Smooth muscle cell of the brain vasculature (primary cell): ENCODE measurements around the gene ADO.
"Not testable (repeated sequence)": the region's sequence is repeated elsewhere in the genome, so short reads cannot be mapped to it uniquely, and the experiment has no call there.

ENCODE experiments used
- DNase-seq: peaks from one replicate; pipeline ENCODE4 v3.0.0-alpha.2; 2012; ENCODE audit warnings: low read depth, low spot score

Gene ADO

DNA sequence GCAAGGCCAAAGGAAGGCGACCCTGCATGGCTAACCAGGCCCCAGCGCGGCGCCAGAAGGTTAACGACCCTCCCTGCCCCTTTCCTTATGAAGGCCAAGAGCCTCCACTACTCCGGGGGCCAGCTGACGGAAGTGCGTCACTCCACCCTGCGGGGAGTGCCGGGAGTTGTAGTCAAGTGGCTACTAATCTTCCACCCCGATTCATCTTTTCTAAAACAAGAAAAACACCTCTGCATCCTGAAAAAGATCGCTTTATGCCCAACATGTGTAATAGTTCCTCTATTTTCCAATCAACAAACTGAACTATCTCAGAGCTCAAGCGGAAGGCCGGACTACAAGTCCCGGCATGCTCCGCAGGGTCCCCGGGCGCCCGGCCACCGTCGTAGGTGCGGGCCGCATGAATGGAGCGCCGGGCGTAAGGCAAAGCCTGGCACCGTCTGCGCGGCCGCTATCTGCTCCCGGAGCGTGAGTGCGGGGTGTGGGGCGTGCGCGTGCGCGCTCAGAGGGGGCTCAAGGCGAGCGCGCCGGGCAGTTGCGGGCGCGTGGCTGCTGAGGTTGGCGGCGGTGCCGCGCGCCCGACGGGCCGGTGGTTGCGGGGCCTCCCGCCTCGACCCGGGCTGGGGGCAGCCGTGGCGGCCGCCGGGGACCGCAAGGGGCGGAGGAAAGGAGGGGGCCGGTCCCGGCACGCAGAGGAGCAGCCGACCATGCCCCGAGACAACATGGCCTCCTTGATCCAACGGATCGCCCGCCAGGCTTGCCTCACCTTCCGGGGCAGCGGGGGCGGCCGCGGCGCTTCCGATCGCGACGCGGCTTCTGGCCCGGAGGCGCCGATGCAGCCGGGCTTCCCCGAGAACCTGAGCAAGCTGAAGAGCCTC is at the start of gene ADO:
TSS of gene ADO (plus strand) at position 365 of the 875 bp plus-strand sequence. CDS start at position 705, 340 bp downstream.
- peak; percentile 70 for DNase-seq

DNA sequence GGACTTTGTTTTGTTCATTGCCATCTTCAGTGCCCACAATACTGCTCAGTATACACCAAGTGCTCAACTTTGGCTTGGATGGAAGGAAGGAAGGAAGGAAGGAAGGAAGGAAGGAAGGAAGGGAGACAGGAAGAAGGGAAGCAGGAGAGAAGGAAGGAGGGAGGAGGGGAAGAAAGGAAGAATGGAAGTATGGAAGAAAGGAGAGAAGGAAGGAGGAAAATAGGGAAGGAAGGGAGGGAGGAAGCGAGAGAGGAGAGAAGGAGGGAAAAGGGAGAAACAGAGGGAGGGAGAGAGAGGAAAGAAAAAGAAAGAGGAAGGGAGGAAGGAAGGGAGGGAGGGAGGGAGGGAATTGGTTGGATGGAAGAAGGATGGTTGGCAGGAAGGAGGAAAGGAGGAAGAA is 49.6 kb upstream of the ADO start:
- DNase-seq, result no peak

DNA sequence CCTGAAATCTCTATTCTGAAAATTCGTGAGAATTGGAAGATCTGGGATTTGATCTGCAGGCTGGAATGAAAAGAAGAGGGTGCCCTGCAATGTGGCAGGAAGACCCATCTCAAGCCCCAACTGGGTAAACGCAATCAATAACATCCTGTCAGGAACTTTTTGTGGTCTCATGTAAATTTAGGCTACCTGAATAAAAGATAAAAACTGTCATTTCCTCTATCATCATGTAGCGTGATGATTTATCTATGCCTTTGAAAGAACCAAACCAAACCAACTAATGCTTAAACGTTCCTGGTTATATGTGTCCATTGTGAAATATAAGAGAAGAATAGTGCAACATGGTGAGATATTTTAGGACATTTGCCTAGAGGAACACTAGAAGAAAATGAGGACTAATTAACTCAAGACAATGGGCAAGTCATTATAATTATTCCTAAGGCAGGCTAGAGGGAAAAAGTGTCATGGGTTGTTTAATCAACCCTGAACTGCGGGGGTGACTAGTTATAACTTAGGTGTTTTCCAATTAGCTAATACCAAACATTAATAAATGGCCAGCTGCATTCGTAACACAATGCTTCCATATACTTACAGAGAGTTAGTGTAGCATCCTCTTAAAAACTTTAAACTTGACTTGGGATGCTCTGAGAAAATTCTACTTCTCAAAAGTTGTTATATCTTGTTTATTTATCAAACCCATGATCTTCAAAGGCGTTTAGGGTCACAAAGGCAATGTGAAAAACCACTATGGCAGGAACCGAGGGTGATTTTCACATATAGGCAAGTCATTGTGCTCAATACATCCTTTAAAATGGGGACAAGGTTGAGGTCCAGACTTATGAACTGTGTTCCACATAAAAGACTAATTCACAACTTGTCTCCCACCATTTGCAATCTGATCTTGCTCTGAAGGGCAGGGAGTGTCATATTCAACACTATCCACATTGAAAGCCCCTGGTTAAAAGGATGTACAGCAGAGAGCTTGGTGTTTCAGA is 48.6 kb upstream of the ADO start:
- no peak for DNase-seq

DNA sequence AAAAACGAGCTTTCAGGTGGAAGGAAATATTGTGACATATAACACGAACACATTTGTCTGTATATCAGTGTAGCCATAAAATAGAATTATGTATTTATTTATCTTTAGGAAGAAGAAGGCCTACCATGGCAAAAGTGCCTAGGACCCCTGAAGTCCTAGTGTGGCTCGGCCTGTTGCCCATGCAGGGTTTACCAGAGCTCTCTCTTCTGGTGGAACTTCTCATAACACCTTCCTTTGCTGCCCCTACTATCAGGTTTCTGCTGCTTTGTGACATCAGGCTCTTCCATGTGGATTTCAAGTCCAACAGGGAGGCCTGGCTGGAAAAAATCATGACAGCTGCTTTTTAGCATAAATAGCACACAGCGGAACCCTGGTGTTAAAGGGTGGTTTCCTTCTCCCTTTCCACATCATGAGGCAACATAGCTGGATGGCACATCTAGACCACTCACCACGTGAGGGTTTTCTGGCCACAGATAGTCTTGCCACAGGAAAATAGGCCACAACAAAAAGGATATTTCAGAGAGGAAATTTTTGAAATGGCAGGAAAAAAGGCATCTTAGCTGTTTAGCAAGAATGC is 44.8 kb upstream of the ADO start:
- DNase-seq, result no peak

DNA sequence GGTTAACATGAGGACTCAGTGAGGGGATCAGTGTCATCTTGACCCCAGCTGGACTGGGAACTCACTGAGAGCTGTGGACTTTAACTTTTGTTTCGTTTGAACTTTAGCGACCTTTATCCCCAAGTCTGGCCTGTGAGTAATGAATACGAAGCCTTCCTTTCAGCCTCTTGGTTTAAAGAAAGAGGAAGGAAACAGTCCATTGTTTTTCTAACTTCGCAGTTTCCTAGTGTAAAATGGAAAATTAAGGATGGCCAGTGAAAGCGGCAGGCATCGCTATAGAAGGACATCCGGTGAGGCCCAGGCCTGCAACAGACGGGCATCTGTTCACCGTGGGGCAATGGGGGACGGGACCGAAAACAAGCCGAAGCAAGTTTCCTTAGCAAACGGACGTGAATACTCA is 44.1 kb upstream of the ADO start:
- DNase-seq, result no peak

DNA sequence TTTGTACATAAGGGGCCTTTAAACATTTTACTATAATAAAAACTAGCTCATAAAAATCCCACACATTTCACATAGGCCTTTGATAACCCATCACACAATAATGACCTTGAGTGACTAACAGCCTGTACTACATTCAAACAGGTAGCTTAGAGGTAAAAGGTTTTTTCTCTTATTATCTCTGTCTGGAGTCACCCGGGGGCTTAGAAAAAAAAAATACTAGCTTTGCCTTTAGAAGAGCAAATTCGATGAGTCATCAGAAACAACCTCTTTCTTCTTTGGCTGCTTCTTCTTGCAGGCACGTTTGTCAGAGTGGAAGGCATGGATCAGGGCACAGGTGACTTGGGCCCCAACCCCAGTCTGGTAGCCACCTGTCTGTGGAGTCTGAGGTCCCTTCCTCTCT is 43.4 kb upstream of the ADO start:
- no peak for DNase-seq

DNA sequence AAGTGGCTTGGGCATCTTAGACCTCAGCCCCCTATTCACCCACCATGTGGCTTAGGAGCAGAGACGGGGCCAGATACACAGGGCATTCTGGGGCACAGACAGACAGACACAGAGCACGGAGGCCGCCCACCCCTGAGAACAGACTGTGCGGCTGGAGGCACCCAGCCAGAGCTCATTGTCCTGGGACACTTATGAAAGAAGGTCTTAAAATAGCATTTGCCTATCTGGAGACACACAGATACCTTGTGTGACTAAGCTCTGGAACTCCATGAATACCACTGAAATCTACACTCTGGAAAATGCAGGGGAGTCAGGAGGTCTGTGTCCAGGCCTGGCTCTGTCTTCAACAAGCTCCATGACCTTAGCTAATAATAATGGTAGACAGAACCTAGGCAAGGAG is 41.4 kb upstream of the ADO start:
- no peak for DNase-seq

DNA sequence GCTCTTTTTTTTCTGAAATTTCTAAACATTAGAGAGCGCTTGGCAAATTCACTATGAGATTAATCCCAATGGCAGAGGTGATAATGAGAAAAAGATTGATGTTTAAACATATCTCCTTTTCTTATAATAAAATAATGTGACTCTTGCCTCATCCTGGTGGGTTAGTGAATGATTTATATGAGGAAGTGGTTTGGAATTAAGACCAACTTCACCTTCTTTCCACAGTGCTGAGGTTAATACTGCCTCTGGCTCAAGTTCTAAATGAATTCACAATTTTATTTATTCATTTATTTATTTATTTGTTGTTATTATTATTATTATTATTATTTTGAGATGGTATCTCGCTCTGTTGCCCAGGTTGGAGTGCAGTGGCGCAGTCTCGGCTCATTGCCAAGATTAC is 40.5 kb upstream of the ADO start:
- no peak for DNase-seq

DNA sequence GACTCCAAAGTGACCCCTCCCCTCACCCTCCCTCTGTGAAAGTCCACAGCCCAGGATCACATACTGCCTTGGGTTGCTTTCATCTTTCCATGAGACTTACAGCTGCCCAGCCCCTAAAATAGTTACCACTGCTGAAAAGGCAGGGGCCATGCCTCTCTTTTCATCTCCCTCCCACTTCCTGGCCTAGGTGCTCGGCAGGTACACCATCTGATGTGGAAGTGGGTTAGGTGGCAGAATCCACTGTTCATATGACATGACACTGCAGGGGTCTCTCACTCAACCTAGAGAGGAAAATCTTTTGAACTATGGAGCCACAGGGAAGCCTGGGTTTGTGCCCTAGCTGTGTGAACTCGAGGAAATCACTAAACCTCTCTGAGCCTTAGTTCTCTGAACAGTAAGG is 38.8 kb upstream of the ADO start:
- DNase-seq, result no peak

DNA sequence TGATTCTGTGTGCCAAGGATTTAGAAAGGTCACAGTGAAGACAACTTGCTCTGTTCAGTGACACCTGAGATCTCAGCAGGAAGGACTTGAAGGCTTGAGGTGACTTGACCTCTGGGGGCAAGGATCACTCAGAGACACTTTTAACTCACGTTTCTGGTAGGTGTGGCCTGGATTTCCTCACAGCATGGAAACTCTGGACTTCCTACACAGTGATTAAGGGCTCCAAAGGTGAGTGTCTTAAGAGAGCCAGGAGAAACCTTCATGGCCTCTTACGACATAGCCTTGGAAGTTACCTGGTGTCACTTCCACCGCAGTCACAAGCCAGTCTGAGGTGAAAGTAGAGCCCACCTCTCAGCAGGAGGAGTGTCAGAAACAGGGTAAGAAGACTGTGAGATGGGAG is 38.1 kb upstream of the ADO start:
- no peak for DNase-seq

DNA sequence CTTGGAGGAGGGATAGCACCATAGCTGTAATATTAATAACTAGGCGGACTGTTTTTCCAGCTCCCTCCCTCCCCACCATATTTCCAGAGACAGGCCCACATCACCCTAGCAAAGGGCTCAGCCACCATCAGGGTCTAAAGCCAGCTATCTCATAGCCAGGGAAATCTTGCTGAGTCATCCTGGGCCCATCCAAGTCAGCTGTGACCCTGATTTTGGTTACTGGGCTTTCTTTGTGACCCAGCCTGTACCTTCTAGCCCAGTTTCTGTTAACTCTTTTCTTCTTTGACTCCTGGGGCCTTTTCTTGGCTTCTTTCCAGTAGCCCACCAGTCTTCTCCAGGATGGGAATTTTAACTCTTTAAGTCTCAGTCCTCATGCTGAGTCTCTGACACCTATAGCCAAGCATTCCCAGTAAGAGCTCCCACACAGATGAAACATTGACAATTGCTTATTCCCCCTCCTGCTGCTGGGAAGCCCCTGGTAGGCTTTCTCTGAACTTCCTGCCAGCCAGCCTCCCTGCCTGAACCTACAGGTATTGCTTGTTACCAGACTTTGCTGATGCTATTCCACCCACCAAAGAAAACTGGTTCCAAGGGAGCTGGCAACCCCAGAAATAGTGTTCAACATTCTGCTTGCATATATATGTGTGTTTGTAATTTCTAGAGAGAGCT is 34.8 kb upstream of the ADO start:
- DNase-seq, result no peak

DNA sequence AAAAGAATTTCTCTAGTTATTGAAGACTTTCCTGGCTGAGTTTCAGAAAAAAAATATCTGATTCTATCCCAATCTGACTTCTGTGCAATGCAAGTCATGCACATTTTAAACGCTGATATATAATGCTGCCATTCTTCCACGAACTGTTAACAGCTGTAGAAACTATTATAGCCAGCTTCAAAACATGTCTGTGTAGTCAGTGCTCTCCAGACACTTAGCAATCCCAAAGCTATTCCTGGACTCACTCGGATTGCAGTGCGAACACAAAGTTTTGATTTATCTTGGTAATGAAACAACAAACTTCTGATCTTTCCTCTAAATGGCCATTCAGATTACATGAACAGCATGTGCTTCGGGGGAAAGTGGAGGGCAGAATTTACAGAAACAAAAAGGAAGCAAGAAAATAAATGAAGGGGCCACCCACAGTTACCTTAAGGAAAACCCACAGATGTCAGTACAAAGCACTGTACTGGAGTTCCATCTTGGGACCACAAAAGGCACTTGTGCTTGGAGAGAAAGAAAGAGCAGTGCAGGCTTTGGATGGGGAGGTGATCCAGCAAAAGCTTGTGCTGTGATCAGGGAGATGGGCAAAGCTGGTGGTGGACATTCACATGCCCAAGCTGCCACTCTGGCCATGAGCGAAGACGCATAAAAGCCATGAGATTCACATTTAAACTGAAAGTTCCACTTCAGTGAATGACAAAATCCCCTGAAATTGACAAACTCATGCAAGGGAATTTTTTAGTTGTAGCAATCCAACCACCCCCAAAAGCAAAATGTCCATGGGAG is 32.1 kb upstream of the ADO start:
- DNase-seq, result no peak

DNA sequence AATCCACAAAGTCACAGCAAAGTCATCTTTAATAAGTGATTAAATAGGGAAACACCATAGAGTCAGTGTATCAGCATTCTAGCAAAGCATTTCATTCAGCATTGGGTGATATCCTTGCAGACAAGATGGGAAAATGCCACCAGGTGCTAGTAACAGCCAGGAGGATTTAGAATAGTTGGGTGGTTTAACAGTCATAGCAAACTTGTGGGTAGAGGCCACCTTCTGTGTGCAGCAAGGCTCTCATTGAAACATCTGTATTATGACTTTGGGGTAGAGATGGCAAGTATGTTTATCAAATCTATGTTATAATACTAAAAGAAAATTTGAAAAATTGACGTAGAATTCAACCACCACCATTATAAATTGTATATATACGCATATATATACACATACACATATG is 26.4 kb upstream of the ADO start:
- DNase-seq, result no peak

DNA sequence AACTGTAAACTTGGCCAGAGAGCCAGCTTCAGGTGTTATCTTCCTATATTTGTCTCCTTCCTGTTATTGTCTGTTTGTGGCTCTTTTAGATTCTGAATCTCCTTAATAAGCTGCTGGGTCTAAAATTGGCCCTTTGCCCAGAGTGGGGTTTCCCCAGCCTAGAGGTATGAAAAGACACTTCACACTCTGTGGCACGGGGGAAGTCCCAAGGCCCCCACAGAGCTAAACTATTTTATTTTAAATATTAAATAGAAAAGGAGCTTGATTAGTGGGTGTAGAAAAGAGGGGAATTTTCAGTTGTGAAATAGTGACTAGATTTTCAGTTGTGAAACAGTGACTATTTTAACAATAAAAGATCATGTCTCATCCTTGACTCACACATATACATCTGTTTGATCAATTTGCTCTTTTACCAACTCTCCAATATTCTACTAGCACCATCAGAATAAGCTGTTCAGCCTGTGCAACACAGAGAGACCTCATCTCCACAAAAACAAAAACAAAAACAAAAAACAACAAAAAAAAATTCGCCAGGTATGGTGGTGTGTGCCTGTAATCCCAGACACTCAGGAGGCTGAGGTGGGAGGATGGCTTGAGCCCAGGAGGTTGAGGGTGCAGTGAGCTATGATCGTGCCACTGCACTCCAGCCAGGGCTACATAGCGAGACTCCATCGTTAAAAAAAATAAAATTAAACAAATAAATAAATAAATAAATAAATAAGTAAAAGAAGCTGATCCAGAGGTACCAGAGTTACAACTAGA is 24.9 kb upstream of the ADO start:
- DNase-seq, result no peak

DNA sequence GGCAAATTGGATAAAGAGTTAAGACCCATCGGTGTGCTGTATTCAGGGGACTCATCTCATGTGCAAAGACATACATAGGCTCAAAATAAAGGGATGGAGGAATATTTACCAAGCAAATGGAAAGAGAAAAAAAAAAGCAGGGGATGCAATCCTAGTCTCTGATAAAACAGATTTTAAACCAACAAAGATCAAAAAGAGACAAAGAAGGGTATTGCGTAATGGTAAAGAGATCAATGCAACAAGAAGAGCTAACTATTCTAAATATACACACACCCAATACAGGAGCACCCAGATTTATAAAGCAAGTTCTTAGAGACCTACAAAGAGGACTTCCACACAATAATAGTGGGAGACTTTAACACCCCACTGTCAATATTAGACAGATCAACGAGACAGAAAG is 20.0 kb upstream of the ADO start:
- not testable (repeated sequence) for DNase-seq

DNA sequence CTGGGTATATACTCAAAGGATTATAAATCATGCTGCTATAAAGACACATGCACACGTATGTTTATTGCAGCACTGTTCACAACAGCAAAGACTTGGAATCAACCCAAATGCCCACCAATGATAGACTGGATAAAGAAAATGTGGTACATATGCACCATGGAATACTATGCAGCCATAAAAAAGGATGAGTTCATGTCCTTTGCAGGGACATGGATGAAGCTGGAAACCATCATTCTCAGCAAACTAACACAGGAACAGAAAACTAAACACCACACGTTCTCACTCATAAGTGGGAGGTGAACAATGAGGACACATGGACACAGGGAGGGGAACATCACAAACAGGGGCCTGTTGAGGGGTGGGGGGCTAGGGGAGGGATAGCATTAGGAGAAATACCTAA is 16.2 kb upstream of the ADO start:
- DNase-seq, result not testable (repeated sequence)

DNA sequence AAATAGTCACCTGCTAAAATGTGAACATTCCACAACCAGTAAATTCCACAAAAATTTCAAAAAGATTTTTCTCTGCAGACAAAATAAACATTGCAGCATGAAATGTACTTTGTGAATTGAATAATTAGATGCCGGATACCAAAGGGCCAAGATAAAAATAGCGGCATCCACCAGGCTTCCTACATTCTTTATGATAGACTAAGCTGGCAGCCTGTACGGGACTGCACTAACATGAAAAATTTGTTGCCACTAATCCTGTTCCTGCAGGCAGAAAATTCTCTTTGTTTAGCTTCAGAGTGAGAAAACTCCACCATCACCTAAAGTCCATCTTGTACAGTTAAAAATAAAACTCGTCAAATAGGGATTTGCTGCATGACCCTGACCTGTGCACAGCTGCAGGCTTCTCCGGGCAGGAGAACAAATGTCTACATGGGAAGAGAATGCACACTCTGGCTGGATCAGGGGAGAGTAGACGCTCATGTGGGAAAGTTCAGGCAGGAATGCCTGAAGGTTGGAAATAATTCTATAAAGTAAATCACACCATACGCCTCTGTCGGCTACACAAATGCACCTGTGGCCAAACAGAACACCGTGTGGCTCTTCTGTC is 15.6 kb upstream of the ADO start:
- no peak for DNase-seq

DNA sequence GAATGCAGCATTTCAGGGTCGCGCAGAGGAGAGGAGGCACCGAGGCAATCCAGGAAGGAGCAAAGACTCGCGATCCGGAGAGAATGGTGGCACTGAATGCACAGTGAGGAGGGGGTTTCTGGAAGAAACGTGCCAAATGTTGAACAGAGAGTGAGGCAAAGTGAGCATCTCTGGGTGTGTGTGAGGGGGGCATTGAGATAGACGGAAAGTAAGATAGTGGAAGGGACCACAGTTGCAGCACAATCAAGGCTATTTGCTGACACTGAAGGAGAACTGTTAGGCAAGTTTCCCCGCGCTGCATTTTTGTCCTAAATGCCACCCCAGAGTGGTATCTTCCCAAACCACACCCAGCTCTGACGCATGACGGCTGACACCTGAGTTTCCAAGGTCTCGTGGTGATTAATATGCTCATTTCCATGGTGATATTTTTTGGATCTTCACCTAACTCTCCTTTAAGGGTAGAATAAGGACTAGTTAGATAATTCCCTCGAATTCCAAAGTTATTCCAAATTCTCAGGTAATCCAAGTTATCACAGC is 14.4 kb upstream of the ADO start:
- DNase-seq, result no peak

DNA sequence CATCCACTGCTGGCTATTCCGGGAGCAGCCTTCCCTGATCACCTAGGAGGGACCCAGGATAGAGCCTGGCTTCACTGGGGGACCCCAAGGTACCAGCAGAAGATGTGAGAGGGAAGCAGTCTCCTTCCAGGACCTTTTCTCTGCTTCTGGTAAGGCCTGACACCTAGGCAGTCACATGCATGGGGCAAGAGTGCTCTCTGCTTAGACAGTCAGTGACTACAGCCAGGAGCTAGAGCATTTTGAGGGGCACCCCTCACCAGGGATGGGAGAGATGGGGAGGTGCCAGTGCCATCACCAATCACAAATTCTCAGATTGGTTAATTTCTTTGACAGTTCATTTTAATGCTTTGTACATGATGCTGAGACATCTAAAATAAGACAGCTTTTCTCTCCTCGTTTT is 13.9 kb upstream of the ADO start:
- no peak for DNase-seq
